ENCODE results near the gene DPEP1.

The DPEP1 gene

GRCh38 chr16:89613231-89613953, at the start of gene DPEP1:
Gene DPEP1, plus strand, starts transcription at chr16:89613642. Its CDS starts 16,769 bp downstream, at chr16:89630411.
- TF ChIP-seq CTCF (conservative IDR thresholded peaks at IDR 0.05; ENCODE audit: low read depth), result no peak
- CTCF ChIA-PET, result interaction anchor here (0.7 kb wide), 1 partner anchor 214 kb away, joined by 5 read pairs; no protein-coding TSS in a partner anchor
- no peak within 1 kb of the TSS for H3K27ac ChIP-seq
- no peak for DNase-seq (ENCODE audit: low spot score)
- POLR2A ChIA-PET (ENCODE audit: low non-redundant PET), result no interaction called here

GRCh38 chr16:89564476-89565255, 48.8 kb upstream of the DPEP1 start:
- no peak for TF ChIP-seq CTCF (conservative IDR thresholded peaks at IDR 0.05; ENCODE audit: low read depth)
- DNase-seq (ENCODE audit: low spot score), result no peak
- CTCF ChIA-PET, result interaction anchor here (0.6 to 1.2 kb wide), 2 partner anchors 19 to 77 kb away, joined by 3 read pairs; no protein-coding TSS in a partner anchor
- POLR2A ChIA-PET (ENCODE audit: low non-redundant PET), result no interaction called here
- H3K27ac ChIP-seq, result peak overlapping the region; percentile 95

DNA sequence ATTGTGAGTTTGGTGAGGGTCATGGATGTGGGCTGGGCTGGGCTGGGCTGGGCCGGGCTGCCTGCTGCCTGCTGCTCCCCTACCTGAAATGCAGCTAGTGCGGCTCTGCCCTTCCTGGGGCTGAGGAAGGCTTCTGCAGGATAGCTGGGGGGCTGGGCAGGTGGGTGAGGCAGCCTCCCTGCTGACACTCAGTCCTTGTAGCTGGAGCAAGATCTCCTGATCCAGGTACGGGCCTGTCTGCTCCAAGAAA, 48.3 kb upstream of the DPEP1 start:
- CTCF ChIA-PET, result interaction anchor here (0.6 to 1.5 kb wide), 4 partner anchors 10 to 37 kb away, joined by 3 to 4 read pairs (median 3); partner anchors contain the start of gene CPNE7
- POLR2A ChIA-PET (ENCODE audit: low non-redundant PET), result no interaction called here
- DNase-seq (ENCODE audit: low spot score), result peak; percentile 52
- no peak for TF ChIP-seq CTCF (conservative IDR thresholded peaks at IDR 0.05; ENCODE audit: low read depth)
- H3K27ac ChIP-seq, result peak overlapping the region; percentile 95

GRCh38 chr16:89565506-89566372, 47.7 kb upstream of the DPEP1 start:
- peak; percentile 61 for DNase-seq (ENCODE audit: low spot score)
- peak; percentile 68 for TF ChIP-seq CTCF (conservative IDR thresholded peaks at IDR 0.05; ENCODE audit: low read depth)
- CTCF ChIA-PET, result interaction anchor here (0.6 to 1.5 kb wide), 5 partner anchors 10 to 159 kb away, joined by 3 to 4 read pairs (median 3); partner anchors contain the start of gene CPNE7
- POLR2A ChIA-PET (ENCODE audit: low non-redundant PET), result interaction anchor here (0.7 kb wide), 1 partner anchor 157 kb away, joined by 3 read pairs; no protein-coding TSS in a partner anchor
- peak overlapping the region; percentile 95 for H3K27ac ChIP-seq

GRCh38 chr16:89567656-89568594, 45.5 kb upstream of the DPEP1 start:
- no peak overlapping the region for H3K27ac ChIP-seq
- ChIA-PET POLR2A (ENCODE audit: low non-redundant PET) (no interaction called here), CTCF (no interaction called here)
- TF ChIP-seq CTCF (conservative IDR thresholded peaks at IDR 0.05; ENCODE audit: low read depth), result no peak
- DNase-seq (ENCODE audit: low spot score), result no peak
